Renal cortex interstitium (tissue), 15 donors: ENCODE data around the gene MARK4. TPM values are rescaled to one million over a fixed set of nuclear protein-coding genes. Genes with fewer than 3 reads are reported as not detected.
"Not testable (repeated sequence)": the region's sequence is repeated elsewhere in the genome, so short reads cannot be mapped to it uniquely, and the experiment has no call there.

ENCODE experiments used
- DNase-seq, 11 donors: peaks; one replicate each; pipeline ENCODE4 v3.0.0-alpha.2; 2013; ENCODE audit warnings: low read depth in 9 of 11, low spot score in 4 of 11; ENCODE audit errors: extremely low read depth in 1 of 11
- long read RNA-seq, 16 experiments: transcript quantifications; one replicate each; lab custom pipeline, GENCODE V29; 2026
- polyA plus RNA-seq, 3 donors: library from polyadenylated mRNA; unstranded; fragments of 120-200 nt; gene quantifications; one replicate each; pipeline ENCODE4 v1.2.1, GENCODE V29; 2013; ENCODE audit not compliant: insufficient read length in 3 of 3

Gene MARK4
- 10 to 100 TPM; 39.0 to 43.3 (median 42.4) TPM for polyA plus RNA-seq
- long read RNA-seq, donor 1, partial matches to known transcripts: 24 of 24 reads
- long read RNA-seq, donor 1, other reads (novel, unspliced or antisense): 0 of 24 reads
- long read RNA-seq, donor 2, partial matches to known transcripts: 21 of 22 reads
- long read RNA-seq, donor 2, other reads (novel, unspliced or antisense): 0 of 22 reads
- long read RNA-seq, donor 3, partial matches to known transcripts: 14 of 19 reads
- long read RNA-seq, donor 3, other reads (novel, unspliced or antisense): 0 of 19 reads
- long read RNA-seq, donor 4, partial matches to known transcripts: 0 of 2 reads
- long read RNA-seq, donor 4, other reads (novel, unspliced or antisense): 0 of 2 reads
- long read RNA-seq, donor 5, partial matches to known transcripts: 7 of 10 reads
- long read RNA-seq, donor 5, other reads (novel, unspliced or antisense): 0 of 10 reads
- long read RNA-seq, donor 6, partial matches to known transcripts: 16 of 17 reads
- long read RNA-seq, donor 6, other reads (novel, unspliced or antisense): 0 of 17 reads
- long read RNA-seq, donor 7, partial matches to known transcripts: 36 of 128 reads
- long read RNA-seq, donor 7, other reads (novel, unspliced or antisense): 90 of 128 reads
- long read RNA-seq, donor 8, partial matches to known transcripts: 88 of 185 reads
- long read RNA-seq, donor 8, other reads (novel, unspliced or antisense): 96 of 185 reads
- long read RNA-seq, donor 9, partial matches to known transcripts: 18 of 83 reads
- long read RNA-seq, donor 9, other reads (novel, unspliced or antisense): 63 of 83 reads
- long read RNA-seq, donor 10, partial matches to known transcripts: 24 of 27 reads
- long read RNA-seq, donor 10, other reads (novel, unspliced or antisense): 0 of 27 reads
- long read RNA-seq, donor 11, partial matches to known transcripts: 0 of 2 reads
- long read RNA-seq, donor 11, other reads (novel, unspliced or antisense): 0 of 2 reads
- long read RNA-seq, donor 12: 0 reads
- long read RNA-seq, donor 13, partial matches to known transcripts: 126 of 186 reads
- long read RNA-seq, donor 13, other reads (novel, unspliced or antisense): 59 of 186 reads
- long read RNA-seq, donor 14, partial matches to known transcripts: 0 of 3 reads
- long read RNA-seq, donor 14, other reads (novel, unspliced or antisense): 0 of 3 reads
- long read RNA-seq, donor 15, partial matches to known transcripts: 6 of 9 reads
- long read RNA-seq, donor 15, other reads (novel, unspliced or antisense): 0 of 9 reads
- long read RNA-seq, donor 16, partial matches to known transcripts: 22 of 26 reads
- long read RNA-seq, donor 16, other reads (novel, unspliced or antisense): 0 of 26 reads

DNA sequence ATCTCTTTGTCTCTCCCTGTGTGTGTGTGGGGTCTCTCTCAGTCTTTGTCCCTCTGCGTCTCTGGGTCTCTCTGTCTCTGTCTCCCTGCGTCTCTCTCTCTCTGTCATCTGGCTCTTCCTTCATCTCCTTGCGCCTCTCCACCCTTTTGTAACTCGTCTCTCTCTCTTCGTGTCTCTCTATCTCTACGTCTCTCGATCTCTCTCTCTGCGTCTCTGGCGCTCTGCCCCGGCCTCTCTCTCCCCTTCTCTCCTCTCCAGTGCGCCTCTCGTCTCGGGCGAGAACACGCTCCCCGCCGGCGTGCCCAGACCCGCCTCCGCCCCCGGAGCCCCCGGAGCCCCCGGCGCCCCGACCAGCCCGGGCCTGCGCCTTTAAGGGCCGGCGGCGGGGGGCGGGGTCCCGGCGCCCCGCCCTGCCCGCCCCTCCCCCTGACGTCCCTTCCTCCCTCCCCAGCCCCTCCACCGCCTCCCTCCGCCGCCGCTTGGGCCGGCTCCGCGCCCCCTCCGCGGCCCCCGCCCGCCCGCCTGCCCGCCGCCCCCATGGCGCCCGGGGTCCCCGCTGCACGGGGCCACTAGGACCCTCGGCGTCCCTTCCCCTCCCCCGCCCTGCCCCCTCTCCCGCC, at the start of gene MARK4:
TSS of gene MARK4 (plus strand) at position 440 of the 620 bp plus-strand sequence. CDS start 318 bp downstream, outside the sequence.
- peak in 1 of 11 donors; percentile 39 for DNase-seq

DNA sequence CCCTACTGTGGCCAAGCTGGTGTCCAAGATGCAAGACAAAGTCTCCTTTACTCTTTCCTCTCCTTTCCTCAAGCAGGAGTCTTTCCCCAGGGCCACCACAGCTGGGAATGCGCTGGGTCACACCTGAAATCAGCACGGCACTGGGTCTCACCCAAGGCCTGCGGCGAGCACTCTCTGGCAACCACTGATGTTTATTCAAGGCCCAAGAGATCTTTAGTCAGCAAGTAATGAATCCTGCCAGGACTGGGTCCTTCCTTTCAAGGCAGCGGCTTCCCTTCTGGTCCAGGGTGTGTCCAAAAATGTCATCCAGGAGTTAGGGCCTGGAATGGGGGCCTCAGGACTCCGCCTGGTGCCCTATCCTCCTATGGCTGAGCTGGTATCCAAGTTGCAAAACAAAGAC, 48.4 kb upstream of the MARK4 start:
- DNase-seq: no peak

DNA sequence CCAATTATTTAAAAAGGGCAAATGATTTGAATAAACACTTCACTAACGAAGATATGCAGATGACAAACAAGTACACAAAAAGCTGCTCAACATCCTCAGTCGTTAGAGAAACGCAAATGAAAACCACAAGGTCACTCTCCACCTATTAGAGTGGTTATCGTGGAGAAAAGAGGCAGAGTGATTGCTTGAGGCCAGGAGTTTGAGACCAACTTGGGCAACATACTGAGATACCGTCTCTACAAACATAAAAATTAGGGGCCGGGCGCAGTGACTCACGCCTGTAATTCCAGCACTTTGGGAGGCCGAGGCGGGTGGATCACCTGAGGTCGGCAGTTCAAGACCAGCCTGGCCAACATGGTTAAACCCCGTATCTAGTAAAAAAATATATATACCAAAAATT, 45.3 kb upstream of the MARK4 start:
- DNase-seq: no peak

DNA sequence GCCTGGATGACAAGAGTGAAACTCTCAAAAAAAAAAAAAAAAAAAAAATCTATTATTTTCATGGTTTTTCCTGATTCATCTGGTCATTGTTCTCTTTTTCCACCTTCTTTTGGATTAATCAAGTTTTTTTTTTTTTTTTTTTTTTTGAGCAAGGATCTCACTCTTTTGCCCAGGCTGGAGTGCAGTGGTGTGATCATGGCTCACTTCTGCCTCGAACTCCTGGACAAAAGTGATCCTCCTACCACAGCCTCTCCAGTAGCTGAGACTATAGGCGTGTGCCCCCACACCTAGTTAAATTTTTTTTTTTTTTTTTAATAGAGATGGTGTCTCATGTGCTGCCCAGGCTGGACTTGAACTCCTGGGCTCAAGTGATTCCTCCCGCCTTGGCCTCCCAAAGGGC, 44.7 kb upstream of the MARK4 start:
- DNase-seq: no peak

DNA sequence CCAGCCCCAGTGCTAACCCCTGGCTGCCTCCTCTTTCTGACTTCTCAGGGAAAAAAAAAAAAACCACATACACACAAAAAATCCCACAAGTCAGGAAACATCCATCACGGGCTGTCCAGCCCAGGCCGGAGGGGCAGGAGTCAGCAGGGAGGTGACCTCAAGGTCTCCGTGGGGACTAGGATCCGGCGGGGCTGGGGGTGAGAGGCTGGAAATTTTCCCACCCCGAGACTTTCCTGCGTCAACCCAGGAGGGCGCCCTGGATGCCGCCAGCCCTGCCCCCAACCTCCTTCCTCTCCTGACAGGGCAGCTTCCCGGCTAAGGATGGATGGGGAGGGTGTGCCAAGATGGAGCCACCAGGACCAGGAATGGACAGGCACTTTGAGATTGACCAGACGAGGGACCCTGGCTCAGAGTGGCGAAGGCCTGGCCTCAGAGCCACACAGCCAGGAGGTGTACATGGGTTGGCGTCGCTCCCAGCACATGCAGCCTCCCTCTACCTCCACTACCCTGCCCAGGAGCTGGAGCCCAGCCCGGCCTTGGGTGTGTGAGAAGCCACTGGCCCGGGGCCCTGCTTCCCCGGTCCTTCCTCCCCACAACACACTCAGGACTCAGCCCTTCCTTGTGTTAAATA, 39.2 kb upstream of the MARK4 start:
- no peak for DNase-seq

DNA sequence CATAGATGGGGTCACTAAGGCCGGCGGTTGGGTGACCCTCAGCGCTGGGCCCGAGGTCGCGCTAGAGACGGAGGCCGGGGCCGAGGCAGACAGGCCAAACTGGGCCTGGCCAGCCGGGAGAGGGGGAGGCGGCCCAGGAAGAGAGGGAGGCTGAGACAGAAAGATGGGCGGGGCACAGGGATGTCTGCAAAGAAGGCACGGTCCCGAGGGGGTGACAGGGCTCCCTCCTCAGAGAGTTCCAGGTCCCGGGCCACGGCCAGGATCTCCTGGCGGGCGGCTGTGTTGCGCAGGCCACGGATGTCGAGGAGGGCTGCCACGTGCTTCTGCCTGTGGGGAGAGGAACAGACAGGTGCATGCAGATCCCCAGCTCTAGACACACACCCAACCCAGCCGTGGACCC, 38.0 kb upstream of the MARK4 start:
- DNase-seq: no peak

DNA sequence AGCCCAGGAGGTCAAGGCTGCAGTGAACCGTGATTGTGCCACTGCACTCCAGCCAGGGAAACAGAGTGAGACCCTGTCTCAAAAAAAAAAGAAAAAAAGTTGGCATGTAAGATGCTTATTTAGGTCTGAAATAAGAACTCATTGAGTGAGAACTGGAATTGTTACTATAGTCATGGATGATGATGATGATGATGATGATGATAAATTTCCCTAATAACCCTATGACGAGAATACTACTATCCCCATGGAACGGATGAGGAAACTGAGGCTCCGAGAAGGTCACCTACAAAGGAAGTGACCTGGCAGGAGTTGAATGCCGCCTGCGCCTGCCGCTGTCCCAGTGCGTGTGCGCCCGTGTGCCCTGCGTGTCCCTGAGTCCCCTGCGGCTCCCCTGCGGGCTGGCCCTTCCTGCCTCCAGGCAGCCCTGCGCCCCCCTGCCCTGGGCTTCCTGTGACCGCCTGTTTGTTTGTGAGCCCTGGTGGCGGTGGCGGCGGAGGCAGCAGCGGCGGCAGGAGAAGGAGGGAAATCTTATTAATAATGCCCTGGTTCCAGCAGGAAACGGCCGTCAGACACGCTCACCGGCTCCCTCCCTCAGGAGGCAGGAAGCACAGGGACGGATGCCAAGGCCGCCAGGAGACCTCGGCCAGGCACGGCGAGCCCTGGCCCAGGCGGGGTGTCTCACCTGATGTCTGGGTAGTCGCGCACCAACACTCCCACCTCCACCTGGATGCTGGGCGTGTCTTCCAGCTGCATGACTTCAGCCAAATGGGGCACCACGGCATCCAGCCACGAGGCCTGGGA, 35.5 kb upstream of the MARK4 start:
- no peak for DNase-seq

DNA sequence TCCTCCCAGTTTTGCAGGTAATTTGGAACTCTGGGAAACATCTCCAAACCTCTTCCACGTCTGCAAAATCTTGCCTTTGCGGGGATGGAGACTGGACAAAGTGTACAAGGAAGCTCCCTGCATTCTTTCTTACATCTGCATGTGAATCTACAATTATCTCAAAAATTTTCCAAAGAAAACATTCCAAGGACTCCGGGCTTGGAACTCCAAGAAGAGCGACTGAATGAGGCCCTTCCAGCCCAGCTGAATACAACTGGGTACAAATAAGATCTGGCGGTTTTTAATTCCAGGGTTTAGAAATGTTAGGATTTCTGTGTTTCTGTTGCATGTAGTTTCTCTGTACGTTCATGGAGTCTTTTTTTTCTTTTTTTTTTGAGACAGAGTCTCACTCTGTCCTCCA, 34.4 kb upstream of the MARK4 start:
- no peak for DNase-seq

DNA sequence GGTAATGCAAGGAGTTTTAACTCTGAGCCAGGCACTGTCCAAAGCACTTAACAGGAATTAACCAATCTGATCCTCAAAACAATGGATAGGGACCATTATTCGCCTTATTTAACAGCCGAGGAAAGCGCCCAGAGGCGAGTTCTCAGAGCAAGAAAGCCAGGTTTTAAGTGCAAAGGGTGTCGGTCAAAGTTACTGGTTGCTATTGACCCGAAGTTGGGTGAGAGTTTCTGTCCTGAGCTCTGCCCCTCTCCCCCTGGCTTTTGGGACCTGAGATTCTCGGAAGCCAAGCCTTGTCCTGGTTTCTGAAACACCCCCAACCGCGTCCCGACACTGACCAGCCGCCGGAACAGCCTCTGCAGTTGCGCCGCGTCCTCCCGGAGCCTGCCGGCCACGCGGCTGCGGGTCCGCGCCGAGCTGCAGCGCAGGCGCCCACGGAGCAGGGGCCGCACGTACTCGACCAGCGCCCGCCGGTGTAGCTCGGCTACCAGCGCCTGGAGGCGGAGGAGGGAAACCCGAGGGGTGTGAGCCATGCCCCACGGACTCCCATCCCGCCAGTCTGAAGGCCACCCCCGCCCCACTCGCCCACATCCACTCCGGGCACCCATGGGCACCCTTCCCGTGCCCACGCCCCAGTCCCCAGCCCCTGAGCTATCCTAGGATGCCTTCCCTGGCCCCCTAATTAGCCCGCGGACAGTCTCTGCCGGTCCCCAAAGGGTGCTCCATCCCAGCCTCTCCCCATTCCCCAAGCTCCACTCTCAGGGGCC, 33.7 kb upstream of the MARK4 start:
- DNase-seq: no peak

DNA sequence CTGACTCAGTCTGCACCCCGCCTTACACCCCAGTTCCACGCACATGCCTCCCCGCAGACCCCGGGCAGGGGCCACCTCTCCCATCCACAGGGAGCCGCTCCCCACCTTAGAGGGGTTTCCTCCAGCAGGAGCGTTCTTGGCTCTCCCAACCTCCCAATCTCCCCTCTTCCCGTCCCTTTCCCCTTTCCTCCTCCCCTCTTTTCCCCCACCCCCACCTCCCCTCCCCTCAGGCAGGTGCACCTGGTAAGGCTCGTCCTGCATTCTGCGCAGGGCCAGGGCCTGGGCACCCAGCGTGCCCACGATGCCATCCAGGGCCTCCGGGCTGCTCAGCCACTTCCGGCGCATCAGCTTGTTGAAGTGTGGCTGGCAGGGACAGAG, 33.1 kb upstream of the MARK4 start:
- no peak for DNase-seq

DNA sequence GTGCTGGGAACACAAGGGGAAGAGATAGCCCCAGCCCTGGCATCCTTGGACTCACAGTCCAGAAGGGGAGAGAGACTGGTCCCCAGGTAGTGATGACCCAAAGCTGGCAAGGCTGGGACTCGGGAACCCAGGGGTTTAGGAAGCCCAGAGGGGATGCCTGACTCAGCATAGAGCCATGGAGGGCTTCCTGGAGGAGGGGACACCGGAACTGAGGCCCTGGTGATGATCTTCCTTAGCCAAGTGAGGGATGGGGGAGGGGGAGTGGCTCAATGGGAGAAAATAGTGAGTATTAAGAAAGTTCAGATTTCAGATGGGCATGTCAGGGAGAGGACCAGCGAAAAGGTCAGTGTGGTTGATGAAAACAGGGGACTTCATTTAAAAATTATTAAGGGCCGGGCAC, 32.6 kb upstream of the MARK4 start:
- DNase-seq: no peak

DNA sequence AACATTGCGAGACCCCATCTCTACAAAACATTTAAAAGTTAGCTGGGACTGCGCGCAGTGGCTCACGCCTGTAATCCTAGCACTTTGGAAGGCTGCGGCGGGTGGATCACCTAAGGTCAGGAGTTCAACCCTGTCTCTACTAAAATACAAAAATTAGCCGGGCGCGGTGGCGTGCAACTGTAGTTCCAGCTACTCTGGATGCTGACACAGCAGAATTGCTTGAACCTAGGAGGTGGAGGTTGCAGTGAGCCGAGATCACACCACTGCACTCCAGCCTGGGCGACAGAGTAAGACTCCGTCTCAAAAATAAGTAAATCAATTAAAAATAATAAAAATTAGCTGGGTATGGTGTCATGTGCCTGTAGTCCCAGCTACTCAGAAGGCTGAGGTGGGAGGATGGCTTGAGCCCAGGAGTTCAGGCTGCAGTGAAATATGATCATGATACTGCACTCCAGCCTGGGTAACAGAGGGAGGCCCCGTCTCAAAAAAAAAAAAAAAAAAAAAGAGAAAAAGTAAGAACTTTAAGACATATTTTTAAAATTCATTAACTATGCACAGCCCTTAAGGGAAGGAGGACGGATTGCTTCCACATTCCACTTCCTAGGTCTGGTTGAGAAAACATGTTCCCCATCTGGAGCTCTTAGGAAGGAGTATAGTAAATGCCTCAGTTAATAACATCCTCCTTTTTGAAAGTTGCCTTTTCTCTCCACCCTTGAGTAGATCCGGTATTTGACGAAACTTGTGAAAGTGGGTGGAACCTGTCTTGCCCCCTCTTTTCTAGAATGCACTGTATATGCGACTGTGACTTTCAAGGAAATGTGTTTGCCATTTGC, 31.9 kb upstream of the MARK4 start:
- DNase-seq: no peak

DNA sequence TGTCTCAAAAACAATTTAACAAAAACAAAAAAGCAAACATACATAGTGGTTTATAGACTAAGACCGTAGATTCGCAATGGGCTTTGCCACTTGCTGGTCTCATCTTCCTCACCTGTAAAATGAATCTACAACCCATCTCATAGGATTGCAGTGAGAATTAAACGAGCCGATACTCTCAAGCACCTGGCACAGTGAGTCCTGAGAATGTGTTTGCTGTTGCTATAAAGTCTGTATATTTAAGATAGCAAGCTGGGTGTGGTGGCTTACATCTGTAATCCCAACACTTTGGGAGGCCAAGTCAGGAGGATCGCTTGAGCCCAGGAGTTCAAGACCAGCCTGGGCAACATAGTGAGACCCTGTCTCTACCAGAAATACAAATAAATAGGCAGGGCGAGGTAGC, 28.3 kb upstream of the MARK4 start:
- DNase-seq: no peak

DNA sequence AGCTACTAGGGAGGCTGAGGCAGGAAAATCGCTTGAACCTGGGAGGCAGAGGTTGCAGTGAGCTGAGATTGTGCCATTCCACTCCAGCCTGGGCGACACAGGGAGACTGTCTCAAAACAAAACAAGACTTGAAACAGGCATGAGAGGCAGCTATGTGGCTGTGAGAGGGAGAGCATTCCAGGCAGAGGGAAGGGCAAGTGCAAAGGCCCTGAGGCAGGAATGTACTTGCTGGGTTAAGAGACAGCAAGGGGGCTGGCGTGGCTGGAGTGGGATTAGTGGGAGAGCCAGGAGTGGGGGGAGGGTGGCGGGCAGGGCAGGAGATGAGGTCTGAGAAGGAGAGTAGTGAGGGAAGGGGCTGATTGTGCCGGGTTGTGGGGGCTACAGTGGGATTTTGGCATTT, 27.2 kb upstream of the MARK4 start:
- DNase-seq: no peak

DNA sequence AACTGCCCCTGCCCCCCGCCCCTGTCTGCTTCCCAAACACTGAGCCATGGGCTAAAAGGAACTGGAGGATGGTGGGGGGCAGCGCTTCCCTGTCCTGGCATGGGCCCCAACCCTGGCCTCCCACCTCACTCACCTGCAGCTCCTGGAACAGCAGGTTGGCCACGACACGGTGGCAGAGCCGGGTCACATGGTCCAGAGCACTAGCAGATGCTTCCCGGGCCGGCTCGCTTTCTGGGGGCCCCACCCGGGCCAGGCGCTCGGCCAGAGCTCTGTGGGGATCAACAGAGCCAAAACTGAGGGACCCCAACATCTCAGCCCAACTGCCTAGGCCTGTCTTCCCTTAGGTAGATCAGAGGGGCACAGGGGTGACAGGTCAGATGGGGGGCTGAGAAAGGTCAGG, 26.4 kb upstream of the MARK4 start:
- DNase-seq: no peak

DNA sequence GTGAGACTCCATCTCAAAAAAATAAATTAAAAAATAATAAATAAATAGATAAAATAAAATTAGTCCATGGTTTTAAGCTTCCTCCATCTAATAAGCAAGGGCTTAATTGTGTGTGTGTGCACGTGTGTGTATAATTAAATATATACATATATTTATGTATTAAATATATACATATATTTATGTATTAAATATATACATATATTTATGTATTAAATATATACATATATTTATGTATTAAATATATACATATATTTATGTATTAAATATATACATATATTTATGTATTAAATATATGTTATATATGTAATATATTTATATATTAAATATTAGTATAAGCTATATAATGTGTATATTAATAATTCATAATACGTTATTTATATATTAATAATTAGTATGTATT, 22.0 kb upstream of the MARK4 start:
- not testable (repeated sequence) for DNase-seq
